ENCODE measurements around the gene ZFP36L2. TPM values are rescaled to one million over a fixed set of nuclear protein-coding genes. Genes with fewer than 3 reads are reported as not detected.
A peak's percentile ranks its signal among the peaks of the same experiment; 100 is the strongest.

Gene ZFP36L2
- total and polyA plus RNA-seq, 10 donors, result 72.4 to 223 (median 119) TPM

DNA sequence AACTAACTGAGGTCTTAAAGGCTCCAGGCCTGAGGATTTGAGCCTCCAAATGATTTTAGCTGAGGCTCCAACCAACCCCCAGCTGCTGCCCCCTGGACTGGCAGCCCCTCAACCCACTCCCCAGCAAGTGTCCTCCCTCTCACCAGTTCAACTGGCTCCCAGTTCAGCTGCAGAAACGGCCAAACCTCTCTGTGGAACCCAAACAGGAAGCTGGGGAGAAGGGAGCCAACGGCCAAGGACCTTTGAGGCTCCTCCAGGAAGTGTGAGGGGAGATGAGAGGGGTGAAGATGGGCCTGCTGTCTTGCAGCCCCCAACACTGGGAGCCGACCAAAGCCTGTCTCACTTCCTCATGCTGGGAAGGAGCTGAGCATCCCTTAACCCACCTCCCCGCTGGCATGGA, 24.9 kb downstream of the ZFP36L2 start:
- intact Hi-C loops (cut with DNase I; ENCODE audit: low total_unique reads), result no loop called here
- Histone ChIP-seq H3K27me3 (replicated peaks in 1 of 7) (no peaks in the 10 kb centered on the region), H3K4me1 (peaks cover 0 to 41% (median 18%) of the 10 kb centered on the region in 6 donors), H3K27ac (no peak overlapping the region), H3K9me3 (no peaks in the 10 kb centered on the region), H3K36me3 (no peaks in the 10 kb centered on the region), H3K4me3 (no peak overlapping the region)
- WGBS, 5 donors, result 25 to 48% (median 31%) methylated on average over 4 of the region's 4 CpGs
- no peak for DNase-seq
- TF ChIP-seq, protein P1, sequence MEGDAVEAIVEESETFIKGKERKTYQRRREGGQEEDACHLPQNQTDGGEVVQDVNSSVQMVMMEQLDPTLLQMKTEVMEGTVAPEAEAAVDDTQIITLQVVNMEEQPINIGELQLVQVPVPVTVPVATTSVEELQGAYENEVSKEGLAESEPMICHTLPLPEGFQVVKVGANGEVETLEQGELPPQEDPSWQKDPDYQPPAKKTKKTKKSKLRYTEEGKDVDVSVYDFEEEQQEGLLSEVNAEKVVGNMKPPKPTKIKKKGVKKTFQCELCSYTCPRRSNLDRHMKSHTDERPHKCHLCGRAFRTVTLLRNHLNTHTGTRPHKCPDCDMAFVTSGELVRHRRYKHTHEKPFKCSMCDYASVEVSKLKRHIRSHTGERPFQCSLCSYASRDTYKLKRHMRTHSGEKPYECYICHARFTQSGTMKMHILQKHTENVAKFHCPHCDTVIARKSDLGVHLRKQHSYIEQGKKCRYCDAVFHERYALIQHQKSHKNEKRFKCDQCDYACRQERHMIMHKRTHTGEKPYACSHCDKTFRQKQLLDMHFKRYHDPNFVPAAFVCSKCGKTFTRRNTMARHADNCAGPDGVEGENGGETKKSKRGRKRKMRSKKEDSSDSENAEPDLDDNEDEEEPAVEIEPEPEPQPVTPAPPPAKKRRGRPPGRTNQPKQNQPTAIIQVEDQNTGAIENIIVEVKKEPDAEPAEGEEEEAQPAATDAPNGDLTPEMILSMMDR (IDR thresholded peaks at IDR 0.05 in 8 of 11, conservative IDR thresholded peaks at IDR 0.05 in 3 of 11), result no peak
- TF ChIP-seq POLR2AphosphoS5 (IDR thresholded peaks at IDR 0.05), result no peak
- no peak for TF ChIP-seq POLR2A (IDR thresholded peaks at IDR 0.05)

DNA sequence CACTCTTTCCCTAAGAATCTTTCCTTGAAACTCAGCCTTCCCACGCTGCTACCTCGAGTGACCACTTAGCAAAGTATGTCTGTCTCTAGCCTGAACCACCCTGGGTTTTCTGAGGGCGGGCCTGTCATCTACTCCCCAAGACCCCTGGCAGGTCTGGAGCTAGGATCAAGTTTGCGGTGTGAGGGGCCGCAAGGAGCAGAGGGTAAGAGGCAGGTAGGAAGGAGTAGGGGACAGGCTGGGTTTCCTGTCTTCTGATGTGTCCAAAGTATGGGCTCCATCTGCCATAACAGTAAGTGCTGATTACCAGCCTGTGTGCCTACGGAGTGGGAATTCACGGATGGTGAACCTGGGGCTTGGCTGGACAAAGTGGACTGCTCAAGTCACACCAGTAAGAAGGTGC, 25.4 kb downstream of the ZFP36L2 start:
- Histone ChIP-seq H3K27me3 (replicated peaks in 1 of 7) (no peaks in the 10 kb centered on the region), H3K27ac (no peak overlapping the region), H3K4me3 (no peak overlapping the region), H3K36me3 (no peaks in the 10 kb centered on the region), H3K4me1 (peaks cover 0 to 46% (median 23%) of the 10 kb centered on the region in 6 donors), H3K9me3 (no peaks in the 10 kb centered on the region)
- no peak for DNase-seq
- 92 to 97% (median 93%) methylated on average over 7 of the region's 7 CpGs for WGBS, 5 donors
- intact Hi-C loops (cut with DNase I; ENCODE audit: low total_unique reads), result no loop called here
- TF ChIP-seq POLR2A (IDR thresholded peaks at IDR 0.05) (no peak), POLR2AphosphoS5 (IDR thresholded peaks at IDR 0.05) (no peak)
- TF ChIP-seq, protein P1 (IDR thresholded peaks at IDR 0.05 in 8 of 11, conservative IDR thresholded peaks at IDR 0.05 in 3 of 11), result no peak

DNA sequence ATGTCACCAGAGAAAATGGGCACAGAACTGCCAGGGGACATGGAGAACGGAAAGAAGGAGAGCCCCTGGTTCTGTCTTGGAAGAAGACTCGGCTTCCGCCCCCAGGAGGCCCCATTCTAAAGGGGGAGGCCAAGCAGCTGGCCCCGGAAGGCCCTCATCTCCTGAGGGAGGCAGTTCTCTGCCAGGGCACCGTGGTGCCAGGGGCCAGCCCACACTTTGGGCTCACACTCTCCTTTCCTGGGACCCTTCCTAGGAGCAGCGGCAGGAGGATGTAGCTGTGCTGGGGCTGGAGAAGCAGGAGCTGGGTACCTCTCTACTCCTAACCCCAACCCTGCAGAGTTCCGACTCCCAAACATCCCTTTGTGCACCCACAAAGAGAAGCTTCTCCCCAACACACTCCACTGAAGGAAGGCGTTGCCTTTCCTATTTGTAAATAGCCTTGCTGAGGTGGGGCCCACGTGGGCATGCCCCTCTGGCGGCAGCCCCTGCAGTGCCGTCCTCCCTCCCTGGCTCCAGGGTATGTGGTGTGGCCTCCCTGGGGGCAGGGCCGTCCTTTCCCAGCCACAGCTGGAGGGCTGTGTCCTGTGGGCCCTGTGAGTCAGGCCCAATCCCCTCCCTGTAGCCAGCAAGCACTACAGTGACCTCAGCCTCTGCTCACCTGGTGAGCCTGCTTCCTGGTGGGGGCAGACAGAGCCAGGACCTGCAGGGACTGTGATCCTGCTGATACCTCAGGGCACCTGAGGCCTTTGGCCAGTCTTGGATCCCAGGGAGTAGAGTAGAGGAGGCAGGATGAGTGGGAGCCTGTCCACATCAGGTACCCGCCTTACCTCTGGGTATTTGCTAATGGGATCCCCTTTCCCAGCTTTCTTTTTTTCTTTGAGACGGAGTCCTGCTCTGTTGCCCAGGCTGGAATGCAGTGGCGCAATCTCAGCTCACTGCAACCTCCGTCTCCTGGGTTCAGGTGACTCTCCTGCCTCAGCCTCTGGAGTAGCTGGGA, 26.6 kb downstream of the ZFP36L2 start:
- 66 to 75% (median 74%) methylated on average over 14 to 16 of the region's 16 CpGs for WGBS, 5 donors
- intact Hi-C loops (cut with DNase I; ENCODE audit: low total_unique reads), result no loop called here
- DNase-seq, result no peak
- H3K27me3 ChIP-seq (replicated peaks in 1 of 7), result no peaks in the 10 kb centered on the region
- TF ChIP-seq POLR2A (IDR thresholded peaks at IDR 0.05) (no peak), POLR2AphosphoS5 (IDR thresholded peaks at IDR 0.05) (no peak)
- TF ChIP-seq, protein P1 (IDR thresholded peaks at IDR 0.05 in 8 of 11, conservative IDR thresholded peaks at IDR 0.05 in 3 of 11), result no peak
- no peaks in the 10 kb centered on the region for H3K36me3 ChIP-seq
- no peak overlapping the region for H3K4me3 ChIP-seq
- no peaks in the 10 kb centered on the region for H3K9me3 ChIP-seq
- peak overlapping the region in 1 of 8 donors; percentile 13 for H3K27ac ChIP-seq
- H3K4me1 ChIP-seq, result peaks cover 6 to 59% (median 34%) of the 10 kb centered on the region in 6 donors

DNA sequence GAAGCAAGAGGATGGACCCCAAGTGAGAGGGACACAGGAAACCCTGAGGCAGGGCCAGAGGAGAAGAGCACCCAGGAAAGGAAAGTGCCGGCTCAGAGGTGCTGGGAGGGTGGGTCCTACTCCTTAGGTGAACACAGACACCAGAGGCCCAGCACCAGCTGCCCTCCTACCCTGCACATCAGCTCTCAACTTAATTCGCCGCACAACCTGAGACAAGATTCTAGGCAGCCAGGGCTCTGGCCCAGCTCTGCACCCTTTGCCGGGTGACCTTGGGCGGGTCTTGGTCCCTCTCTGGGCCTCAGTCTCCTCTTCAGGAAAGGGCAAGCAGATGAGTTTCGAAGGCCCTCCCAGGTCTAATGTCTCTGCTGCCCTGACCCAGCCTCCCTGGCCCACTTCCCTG, 28.1 kb downstream of the ZFP36L2 start:
- H3K4me1 ChIP-seq, result peaks cover 19 to 74% (median 50%) of the 10 kb centered on the region in 6 donors

More for the DNA sequence above, 28.1 kb downstream of the ZFP36L2 start:
- Histone ChIP-seq H3K27ac (no peak overlapping the region), H3K27me3 (replicated peaks in 1 of 7) (no peaks in the 10 kb centered on the region), H3K9me3 (no peaks in the 10 kb centered on the region), H3K36me3 (no peaks in the 10 kb centered on the region), H3K4me3 (no peak overlapping the region)
- TF ChIP-seq POLR2AphosphoS5 (IDR thresholded peaks at IDR 0.05) (no peak), POLR2A (IDR thresholded peaks at IDR 0.05) (no peak)
- TF ChIP-seq, protein P1 (IDR thresholded peaks at IDR 0.05 in 8 of 11, conservative IDR thresholded peaks at IDR 0.05 in 3 of 11), result no peak
- intact Hi-C loops (cut with DNase I; ENCODE audit: low total_unique reads), result no loop called here
- DNase-seq, result no peak
- 96 to 99% (median 99%) methylated on average over 6 of the region's 6 CpGs for WGBS, 5 donors

Measured in spleen (tissue), 11 donors.